Lower leg skin (tissue), 4 donors: Measurements from ENCODE around the gene EML1. TPM values are rescaled to one million over a fixed set of nuclear protein-coding genes. Genes with fewer than 3 reads are reported as not detected.

Experiments used
- DNase-seq, 2 donors: peaks; one replicate each; pipeline ENCODE4 v3.0.0-alpha.2; 2019; ENCODE audit warnings: low spot score in 2 of 2
- H3K4me3 ChIP-seq: fragments of 200-600 bp; sonication (generic); 2 replicates; pipeline ENCODE4 v1.5.1; 2017; ENCODE audit warnings: mild to moderate bottlenecking, low read depth; ENCODE audit not compliant: poor library complexity, severe bottlenecking
- POLR2A ChIP-seq, 2 donors: fragments of 450-650 bp; IDR thresholded peaks; one replicate each; pipeline ENCODE4 v1.6.1; 2016 to 2017; ENCODE audit warnings: antibody characterized with exemption in 2 of 2, mild to moderate bottlenecking in 1 of 2, moderate library complexity in 1 of 2
- WGBS, 2 donors: methylation state at CpG; one replicate each; pipeline ENCODE4 v1.1.5; 2018; 5-methylcytosine and 5-hydroxymethylcytosine counted together
- intact Hi-C: fragments of 100-400 bp; cut with DNase I; formaldehyde crosslinking; loops from one replicate; pipeline ENCODE4 v1.15.0; 2023; ENCODE audit warnings: low total_unique reads
- total RNA-seq, 4 donors: library from RNA; depleted of rRNA; stranded (reverse); fragments of >200 nt; gene quantifications; one replicate each; pipeline ENCODE4 v1.1.0, GENCODE V29; 2016
- TF ChIP-seq, protein P1 (sequence below), 3 donors: fragments of 450-650 bp; IDR thresholded peaks; one replicate each; pipeline ENCODE4 v1.5.1; 2016; ENCODE audit warnings: antibody characterized with exemption in 3 of 3, mild to moderate bottlenecking in 3 of 3, moderate library complexity in 2 of 3

The EML1 gene
- total RNA-seq, 4 donors from 2014 or later: 10.7 to 24.7 (median 21.3) TPM

DNA sequence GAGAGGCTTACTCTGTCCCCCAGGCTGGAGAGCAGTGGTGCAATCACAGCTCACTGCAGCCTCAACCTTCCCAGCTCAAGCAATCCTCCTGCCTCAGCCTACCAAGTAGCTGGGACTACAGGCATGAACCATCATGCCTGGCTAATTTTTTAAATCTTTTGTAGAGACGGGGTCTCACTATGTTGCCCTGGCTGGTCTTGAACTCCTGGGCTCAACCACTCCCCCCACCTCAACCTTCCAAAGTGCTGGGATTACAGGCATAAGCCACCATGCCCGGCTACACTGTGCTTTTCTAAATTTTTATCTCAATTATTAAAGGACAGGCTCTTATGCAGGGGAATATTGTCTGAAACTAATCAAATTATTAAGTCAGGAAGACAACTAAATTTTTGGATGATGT is 44.6 kb downstream of the EML1 start:
- intact Hi-C loops: no loop called here
- H3K4me3 ChIP-seq: no peak overlapping the region
- no peak for DNase-seq
- WGBS, 2 donors: 86 to 90% methylated on average over 2 of the region's 2 CpGs
- TF ChIP-seq POLR2A (IDR thresholded peaks at IDR 0.05): no peak
- TF ChIP-seq, protein P1, sequence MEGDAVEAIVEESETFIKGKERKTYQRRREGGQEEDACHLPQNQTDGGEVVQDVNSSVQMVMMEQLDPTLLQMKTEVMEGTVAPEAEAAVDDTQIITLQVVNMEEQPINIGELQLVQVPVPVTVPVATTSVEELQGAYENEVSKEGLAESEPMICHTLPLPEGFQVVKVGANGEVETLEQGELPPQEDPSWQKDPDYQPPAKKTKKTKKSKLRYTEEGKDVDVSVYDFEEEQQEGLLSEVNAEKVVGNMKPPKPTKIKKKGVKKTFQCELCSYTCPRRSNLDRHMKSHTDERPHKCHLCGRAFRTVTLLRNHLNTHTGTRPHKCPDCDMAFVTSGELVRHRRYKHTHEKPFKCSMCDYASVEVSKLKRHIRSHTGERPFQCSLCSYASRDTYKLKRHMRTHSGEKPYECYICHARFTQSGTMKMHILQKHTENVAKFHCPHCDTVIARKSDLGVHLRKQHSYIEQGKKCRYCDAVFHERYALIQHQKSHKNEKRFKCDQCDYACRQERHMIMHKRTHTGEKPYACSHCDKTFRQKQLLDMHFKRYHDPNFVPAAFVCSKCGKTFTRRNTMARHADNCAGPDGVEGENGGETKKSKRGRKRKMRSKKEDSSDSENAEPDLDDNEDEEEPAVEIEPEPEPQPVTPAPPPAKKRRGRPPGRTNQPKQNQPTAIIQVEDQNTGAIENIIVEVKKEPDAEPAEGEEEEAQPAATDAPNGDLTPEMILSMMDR (IDR thresholded peaks at IDR 0.05): no peak

DNA sequence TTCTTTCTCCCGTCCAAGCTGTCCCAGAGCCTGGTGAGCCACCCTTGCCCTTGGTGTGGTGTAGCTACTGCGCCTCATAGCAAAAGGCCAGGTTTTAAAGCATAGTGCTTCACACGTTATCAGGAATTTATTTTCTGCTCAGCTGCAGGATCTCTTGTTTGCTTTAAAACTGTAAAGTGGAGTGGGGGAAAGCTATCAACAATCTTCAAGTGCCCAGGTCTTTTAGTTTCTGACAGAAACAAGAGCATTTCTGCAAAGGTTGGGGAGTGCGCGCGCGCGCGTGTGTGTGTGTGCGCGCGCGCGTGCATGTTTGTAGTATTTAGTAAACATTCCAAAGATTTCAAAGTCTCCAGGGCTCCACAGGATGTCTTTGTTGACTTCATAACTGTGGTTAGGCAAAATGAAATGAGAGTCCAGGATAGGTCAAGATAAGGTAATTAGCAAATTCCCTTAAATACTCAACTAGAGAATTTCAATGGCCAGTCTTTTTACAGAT is 45.5 kb downstream of the EML1 start:
- no peak overlapping the region for H3K4me3 ChIP-seq
- intact Hi-C loops: no loop called here
- TF ChIP-seq POLR2A (IDR thresholded peaks at IDR 0.05): no peak
- TF ChIP-seq, protein P1 (IDR thresholded peaks at IDR 0.05): no peak
- WGBS, 2 donors: 61 to 77% methylated on average over 14 of the region's 14 CpGs
- no peak for DNase-seq

DNA sequence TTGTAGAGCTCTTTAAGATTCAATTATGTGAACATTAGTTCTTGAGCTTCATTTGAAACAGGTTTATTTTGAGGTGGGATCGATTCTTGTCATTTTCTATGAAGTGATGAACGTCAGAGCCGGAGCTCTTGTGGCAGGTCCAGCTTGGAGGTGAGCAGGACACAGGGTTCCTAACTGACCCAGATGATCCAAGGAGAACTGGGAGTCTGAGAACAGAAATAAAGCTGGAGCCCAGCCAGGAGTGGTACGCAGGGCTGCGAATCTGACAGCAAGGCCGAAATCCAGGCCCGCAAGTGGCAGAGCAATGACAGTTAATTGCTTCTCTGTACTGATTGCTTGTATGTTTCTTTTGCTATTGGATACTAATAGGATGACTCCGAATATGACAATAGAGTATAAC is 46.5 kb downstream of the EML1 start:
- no peak for DNase-seq
- no peak overlapping the region for H3K4me3 ChIP-seq
- intact Hi-C loops: no loop called here
- no peak for TF ChIP-seq POLR2A (IDR thresholded peaks at IDR 0.05)
- TF ChIP-seq, protein P1 (IDR thresholded peaks at IDR 0.05): no peak
- 87 to 88% methylated on average over 8 of the region's 8 CpGs for WGBS, 2 donors

DNA sequence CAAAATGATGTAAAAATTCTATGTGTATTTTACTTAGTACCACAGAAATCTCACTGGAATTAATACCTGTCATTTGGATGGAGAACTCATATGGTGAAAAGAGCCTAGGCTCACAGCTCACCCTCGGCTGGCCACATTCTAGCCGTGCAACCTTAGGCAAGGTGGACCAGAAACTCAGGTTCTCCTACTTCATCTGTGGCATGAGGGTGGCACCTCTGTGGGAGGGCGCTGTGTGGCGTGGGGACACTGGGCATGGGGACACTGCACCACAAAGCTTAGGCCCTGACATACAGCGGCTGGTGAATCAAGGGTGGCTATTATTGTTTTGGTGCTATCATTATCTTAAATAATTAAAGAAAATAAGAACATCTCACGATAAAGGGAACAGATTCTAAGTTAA is 47.1 kb downstream of the EML1 start:
- no peak for TF ChIP-seq POLR2A (IDR thresholded peaks at IDR 0.05)
- TF ChIP-seq, protein P1 (IDR thresholded peaks at IDR 0.05): no peak
- DNase-seq: no peak
- WGBS, 2 donors: 83 to 89% methylated on average over 6 of the region's 6 CpGs
- H3K4me3 ChIP-seq: no peak overlapping the region
- intact Hi-C loops: no loop called here

DNA sequence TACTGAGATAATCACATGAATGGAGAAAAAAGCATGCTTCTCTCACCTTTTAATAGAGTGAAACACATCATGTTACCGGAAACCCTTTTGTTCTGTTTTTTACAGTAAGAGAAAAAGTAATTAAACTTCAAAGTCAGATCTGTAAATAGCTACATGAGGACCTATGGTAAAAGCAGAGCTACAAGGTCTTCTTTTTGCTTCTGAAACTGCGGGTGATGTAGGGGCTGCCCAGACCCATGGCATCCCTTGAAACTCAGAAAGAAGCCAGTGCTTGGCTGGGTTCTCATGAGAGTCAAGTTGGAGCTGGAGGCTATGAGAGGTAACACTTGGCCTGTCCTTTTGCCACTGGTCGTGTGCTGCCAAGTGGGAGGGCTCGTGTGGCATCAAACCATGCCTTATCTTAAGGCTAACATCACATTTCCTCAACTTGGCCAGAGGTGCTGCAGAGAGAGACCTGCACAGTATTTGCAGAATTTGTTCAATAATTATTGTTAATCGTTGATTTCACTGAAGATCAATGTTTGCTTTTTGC is 47.6 kb downstream of the EML1 start:
- TF ChIP-seq, protein P1 (IDR thresholded peaks at IDR 0.05): no peak
- no peak for TF ChIP-seq POLR2A (IDR thresholded peaks at IDR 0.05)
- no peak for DNase-seq
- WGBS, 2 donors: 61 to 66% methylated on average over 5 of the region's 5 CpGs
- no peak overlapping the region for H3K4me3 ChIP-seq
- intact Hi-C loops: no loop called here
